GM18867 (cell line): ENCODE results near the gene SND1.

Source experiments
- ATAC-seq: cut with Tn5 transposase; IDR thresholded peaks from one replicate; pipeline ENCODE4 v1.9.1; 2021; ENCODE audit warnings: mild to moderate bottlenecking, moderate library complexity; ENCODE audit not compliant: unreplicated experiment

The SND1 gene

GRCh38 chr7:127858091-127858914 lies 206.3 kb downstream of the SND1 start:
- no peak for ATAC-seq

- no peak for ATAC-seq
These were observed 206.9 kb downstream of the SND1 start for GRCh38 chr7:127858915-127859189.

GRCh38 chr7:127859330-127859729 lies 207.3 kb downstream of the SND1 start:
- ATAC-seq: no peak

- no peak for ATAC-seq
These were observed 210.5 kb downstream of the SND1 start for GRCh38 chr7:127862525-127862924.

GRCh38 chr7:127863082-127863481 lies 211.1 kb downstream of the SND1 start:
- ATAC-seq: no peak

- no peak for ATAC-seq
These were observed 213.5 kb downstream of the SND1 start for GRCh38 chr7:127865466-127865865.

- ATAC-seq: no peak
These were observed 218.4 kb downstream of the SND1 start for GRCh38 chr7:127870231-127870907.

- ATAC-seq: no peak
These were observed 219.2 kb downstream of the SND1 start for GRCh38 chr7:127871226-127871625.

GRCh38 chr7:127872122-127872521 lies 220.1 kb downstream of the SND1 start:
- peak; percentile 78 for ATAC-seq

- no peak for ATAC-seq
These were observed 221.2 kb downstream of the SND1 start for GRCh38 chr7:127873151-127873550.

- ATAC-seq: no peak
These were observed 222.0 kb downstream of the SND1 start for GRCh38 chr7:127873715-127874636.

GRCh38 chr7:127874951-127875608 lies 223.1 kb downstream of the SND1 start:
- no peak for ATAC-seq

GRCh38 chr7:127876393-127876792 lies 224.4 kb downstream of the SND1 start:
- no peak for ATAC-seq

GRCh38 chr7:127877951-127878350 lies 226.0 kb downstream of the SND1 start:
- no peak for ATAC-seq

GRCh38 chr7:127878791-127879190 lies 226.8 kb downstream of the SND1 start:
- no peak for ATAC-seq

GRCh38 chr7:127879436-127879835 lies 227.4 kb downstream of the SND1 start:
- ATAC-seq: no peak

GRCh38 chr7:127879942-127880341 lies 227.9 kb downstream of the SND1 start:
- ATAC-seq: no peak

- ATAC-seq: no peak
These were observed 228.5 kb downstream of the SND1 start for GRCh38 chr7:127880454-127880853.

GRCh38 chr7:127881564-127881963 lies 229.6 kb downstream of the SND1 start:
- no peak for ATAC-seq

- no peak for ATAC-seq
These were observed 230.4 kb downstream of the SND1 start for GRCh38 chr7:127882313-127882920.
